Measurements from ENCODE around the gene TTC6.

TTC6 gene

DNA sequence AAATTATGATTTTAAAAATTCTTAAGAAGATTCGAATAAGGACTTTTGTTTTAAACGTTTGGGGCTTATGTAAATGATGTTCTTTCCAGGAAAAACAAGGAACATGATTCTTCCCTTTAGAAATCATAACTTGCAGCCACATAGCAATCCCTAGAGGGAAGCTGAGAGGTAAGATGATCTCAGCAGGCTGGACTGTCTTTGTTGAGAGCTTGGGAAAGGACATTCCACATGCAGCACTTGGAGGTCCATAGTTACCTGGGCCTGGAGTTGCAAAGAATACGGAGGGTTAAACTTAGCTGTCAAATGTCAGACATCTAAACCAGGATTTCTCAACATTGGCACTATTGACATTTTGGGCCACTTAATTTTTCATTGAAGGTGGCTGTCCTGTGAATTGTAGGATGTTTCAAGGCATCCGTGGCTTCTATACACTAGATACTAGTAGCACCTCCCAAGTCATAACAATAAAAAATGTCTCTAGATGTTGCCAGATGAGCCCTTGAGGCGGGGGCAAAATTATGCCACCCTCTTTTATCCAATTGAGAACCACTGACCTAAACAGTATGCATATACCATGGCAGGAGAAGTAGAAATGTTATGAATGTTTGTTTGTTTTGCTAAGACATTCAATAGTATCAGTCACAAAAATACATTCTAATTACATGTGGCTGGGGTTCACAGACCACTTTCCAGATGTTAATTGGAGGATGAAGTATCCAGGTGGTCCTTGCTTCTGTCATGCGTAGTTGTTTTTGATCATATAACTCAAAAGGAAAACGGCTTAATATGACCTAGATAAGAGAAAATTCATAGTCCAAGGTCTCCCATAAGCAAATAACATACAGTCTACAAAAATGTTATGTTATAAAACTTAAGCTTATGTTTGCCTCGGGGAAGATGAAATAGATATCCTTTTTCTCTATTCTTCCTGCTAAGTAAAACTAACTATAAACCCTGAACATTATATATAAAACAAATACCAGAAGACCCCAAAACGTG, 30.5 kb downstream of the TTC6 start:
- no peak for DNase-seq

DNA sequence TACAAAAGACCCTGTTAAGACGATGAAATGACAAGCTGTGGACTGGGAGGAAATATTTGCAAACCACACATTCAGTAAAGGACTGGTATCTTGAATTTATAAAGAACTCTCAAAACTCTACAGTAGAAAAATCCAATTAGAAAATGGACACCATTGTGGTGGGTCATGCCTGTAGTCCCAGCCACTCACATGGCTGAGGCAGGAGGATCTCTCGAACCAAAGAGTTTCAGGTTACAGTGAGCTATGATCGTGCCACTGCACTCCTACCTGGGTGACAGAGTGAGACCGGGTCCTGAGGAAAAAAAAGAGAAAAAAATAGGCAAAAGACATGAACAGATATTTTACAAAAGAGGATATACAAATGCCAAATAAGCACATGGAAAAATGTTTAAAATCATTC, 41.9 kb downstream of the TTC6 start:
- DNase-seq = no peak

DNA sequence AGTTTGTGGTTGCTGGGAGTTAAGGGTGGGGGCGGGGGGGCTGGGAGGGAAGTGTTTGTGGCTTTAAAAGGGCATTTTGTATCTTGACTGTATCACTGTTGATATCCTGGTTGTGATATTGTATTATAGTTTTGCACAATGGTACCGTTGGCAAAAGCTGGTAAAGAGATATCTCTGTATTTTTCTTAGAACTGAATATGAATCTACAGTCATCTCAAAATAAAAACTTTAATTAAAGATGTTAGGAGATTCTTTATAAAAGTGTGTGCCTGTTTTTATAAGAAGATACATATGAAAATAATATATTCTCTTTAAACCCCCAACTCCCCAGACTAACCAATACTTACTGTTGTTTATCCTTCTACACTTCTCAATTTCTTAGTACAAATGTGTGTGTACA, 43.2 kb downstream of the TTC6 start:
- no peak for DNase-seq

DNA sequence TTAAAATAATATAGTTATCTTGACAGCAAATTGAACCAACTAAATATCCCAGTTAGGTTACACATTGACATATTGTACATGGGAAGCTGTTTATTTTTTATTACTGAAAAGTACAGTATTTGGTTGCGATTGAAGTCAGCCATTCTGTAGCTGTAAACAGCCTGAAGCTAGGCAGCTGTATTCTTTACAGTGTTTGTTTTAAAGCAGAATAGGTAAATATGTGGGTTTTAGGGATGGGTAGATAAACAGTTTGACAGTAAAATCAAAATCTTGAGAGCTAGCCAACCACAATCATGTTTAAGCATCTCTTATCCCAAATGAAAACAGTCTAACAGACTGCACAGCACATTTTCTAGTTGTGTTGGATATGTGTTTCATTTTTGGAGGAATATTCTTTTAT, 45.7 kb downstream of the TTC6 start:
- DNase-seq = no peak

DNA sequence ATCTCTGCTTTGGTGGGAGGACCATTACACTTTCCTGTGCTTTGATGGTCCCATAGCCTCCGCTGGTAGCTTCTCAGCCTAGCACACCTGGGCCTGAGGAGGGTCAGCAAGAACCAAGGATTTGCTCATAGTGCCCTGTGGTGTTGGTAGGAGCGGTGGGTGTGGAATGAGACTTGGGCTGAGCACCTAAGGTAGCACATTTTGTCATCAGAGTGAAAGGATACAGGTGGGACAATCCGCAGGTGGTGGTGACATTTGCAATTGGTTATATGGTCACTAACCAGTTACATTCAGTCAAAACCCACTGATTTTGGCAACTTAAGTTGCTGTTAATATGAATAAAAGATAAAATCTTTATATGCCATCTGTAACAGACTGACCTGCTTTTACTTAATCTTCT, 46.7 kb downstream of the TTC6 start:
- DNase-seq = no peak

DNA sequence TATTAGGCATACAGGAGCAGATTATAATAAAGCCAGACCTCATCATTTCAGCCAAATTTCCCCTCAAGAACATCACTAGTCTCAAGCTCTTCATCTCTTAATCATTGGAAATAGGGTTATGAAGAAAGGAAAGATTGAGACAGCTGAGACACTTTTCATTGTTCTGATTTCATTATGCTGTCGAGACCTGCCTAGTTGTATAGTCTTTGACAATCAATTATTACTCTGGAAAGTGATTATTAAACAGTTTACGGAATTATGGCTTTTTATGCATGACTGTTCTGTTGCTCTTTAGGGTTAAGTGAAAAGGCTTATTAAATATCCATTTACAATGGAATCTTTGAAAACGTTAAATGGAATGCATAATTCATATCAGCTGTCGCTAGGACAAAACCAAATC, 48.3 kb downstream of the TTC6 start:
- no peak for DNase-seq

Measured in activated naive CD4-positive, alpha-beta T cell treated with anti-CD3 and anti-CD28 coated beads, Interleukin-2, amount 50 U/mL, for 16 hours (primary cell).